Erythroblast (primary cell): ENCODE measurements around the gene CCR7.

ENCODE experiments used
- DNase-seq, 2 experiments: peaks; one replicate each; lab custom pipeline; 2025; lab: John Stamatoyannopoulos, UW
- GATA1 ChIP-seq: IDR thresholded peaks from 2 replicates; pipeline ENCODE4 v1.6.1; 2011; ENCODE audit warnings: low read depth, mild to moderate bottlenecking, control low read depth, low read length, moderate library complexity
- POLR2A ChIP-seq: IDR thresholded peaks from 2 replicates; pipeline ENCODE4 v1.6.1; 2011; ENCODE audit warnings: mild to moderate bottlenecking, low read length

CCR7 gene

DNA sequence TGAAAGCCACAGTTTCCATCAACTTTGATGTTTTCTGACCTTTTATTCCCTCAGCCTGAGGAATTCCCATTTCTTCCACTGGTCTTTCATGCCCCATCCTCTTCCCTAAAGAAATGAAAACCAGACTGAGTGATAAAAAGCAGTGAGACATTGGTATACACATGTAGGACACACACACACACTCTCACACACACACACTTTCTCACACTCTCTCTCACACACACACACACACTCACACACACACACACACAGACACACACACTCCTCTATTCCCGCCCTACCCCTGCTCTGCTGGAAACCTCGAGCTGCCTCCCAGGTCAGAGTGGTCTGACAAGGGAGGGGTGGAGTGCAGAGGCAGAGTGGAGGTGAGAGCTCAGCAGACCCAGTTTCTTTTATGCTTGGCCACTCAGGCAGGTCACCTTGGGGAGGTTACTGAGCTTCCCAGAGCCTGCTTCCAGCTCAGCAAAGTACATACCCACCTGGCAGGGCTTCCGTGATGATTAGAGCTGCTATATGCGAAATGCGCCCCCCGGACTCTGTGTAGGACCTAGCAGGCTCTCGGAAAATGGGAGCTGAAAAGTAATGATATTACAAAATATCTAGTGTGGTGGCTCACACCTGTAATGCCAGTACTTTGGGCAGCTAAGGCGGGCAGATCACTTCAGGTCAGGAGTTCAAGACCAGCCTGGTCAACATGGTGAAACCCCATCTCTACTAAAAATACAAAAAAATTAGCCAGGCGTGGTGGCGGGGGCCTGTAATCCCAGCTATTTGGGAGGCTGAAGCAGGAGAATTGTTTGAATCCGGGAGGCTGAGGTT is 30.7 kb downstream of the CCR7 start:
- no peak for DNase-seq
- TF ChIP-seq POLR2A (no peak), GATA1 (no peak)

DNA sequence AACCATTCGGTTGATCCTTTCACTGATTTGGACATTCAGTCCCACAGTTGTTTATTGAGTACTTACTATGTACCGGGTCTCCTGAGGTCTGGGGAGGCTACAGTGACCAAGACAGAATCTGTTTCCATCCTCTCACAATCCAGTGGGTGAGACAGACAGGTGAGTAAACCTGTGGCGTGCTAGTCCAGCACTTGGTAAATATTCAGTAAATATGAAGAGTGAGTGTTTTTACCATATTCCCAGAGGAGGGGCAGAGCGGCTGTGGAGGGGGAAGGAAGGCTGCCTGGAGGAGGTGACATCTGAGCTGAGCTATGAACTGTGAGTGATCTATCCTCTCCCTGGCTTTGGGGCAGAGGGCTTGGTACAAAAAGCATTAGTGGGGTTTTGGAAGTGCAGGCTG is 31.4 kb downstream of the CCR7 start:
- DNase-seq, result no peak
- no peak for TF ChIP-seq GATA1
- no peak for TF ChIP-seq POLR2A

DNA sequence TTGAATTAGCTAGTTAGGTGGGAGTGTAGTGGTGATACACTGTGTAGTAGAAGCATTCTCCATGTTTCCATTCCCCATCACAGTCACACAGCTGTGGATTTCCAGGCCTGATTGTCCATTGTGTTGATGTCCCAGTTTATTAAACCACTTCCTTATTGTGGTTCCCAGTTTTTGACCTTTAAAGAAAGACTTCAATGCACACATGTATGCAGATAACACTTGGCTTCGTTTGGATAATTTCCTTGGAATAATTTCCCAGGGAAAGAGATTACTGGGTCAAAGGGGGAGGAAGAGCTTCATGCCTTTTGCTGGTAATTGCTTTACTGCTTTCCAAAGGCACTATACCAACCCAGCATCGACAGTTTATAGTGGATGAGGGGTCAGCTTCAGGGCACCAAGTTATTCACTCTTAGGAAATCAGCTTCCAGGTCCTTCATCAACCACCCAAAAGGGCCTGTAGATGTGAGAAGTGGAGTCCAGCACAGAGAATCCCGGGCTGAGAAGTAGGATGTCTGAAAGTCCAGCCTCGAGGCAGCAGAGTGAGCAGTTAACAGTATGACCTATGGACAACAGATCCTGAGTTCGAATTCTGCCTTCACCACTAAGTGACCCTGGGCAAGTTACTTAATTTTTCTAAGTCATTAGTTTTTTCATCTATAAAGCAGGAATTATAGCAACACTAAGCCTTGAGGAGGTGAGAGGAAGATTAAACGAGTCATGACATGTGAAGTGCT is 32.6 kb downstream of the CCR7 start:
- DNase-seq, result no peak
- TF ChIP-seq GATA1 (no peak), POLR2A (no peak)

DNA sequence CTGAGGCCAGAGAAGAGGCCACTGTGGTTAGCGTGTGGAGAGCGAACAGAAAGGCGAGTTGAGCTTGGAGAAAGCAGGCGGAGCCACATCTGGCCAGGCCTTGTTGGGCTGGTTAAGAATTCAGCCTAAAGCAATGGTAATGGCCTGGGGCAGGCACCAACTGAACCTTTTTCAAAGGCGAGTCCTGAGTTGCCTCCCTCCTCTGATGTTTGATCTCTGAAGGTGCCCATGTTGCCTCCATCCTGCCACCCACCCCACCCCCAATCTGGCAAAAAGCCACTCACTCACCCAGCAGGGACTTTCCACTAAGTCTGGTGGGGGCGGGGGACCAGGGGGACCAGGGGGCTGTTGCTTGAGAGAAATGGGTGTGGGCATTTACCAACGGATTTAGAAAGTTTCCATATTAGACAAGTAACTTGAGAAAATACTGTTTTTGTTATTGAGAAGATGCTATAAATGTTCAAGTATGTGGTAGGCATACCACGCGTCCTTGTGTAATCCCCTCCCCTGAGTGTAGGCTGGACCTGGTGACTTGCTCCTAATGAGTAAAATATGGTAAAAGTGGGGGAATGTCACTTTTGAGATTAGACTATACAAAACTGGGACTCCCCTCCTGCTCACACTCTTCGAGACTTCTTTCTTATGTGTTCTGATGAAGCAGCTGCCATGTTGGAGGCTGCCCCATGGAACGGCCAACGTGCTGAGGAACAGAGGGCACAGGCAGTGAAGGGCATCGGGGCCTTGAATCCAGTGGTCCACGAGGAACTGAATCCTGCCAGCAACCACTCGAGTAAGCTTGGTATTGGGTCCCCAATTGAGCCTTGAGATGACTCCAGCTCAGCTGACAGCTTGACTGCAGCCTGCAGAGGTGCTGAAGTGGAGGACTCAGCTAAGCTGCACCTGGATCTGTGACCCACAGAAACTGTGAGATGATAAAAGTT is 34.0 kb downstream of the CCR7 start:
- DNase-seq, result no peak
- TF ChIP-seq POLR2A, result no peak
- TF ChIP-seq GATA1, result no peak

DNA sequence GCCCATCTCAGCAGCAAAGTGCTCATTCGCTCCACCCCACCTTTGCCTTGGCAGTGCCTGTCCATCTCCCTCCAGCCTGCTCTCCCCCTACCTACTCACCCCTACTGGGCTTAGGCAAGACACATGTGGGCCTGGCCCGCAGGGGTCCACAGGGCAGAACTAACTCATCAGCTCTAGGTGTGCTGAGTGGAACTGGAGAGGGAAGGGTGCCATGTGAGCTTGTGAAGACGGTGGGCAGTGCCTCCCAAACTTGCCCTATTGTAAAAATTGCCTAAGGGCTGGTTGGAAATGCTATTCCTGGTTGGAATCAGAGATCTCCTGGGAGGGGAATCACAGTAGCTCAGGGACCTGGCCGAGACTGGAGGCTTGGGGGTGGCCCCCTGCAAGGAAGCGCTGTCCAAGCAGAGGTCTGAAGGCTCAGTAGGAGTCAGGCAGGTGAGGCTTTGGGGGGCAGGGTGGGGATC is 34.7 kb downstream of the CCR7 start:
- TF ChIP-seq GATA1 (no peak), POLR2A (no peak)
- DNase-seq, result no peak

DNA sequence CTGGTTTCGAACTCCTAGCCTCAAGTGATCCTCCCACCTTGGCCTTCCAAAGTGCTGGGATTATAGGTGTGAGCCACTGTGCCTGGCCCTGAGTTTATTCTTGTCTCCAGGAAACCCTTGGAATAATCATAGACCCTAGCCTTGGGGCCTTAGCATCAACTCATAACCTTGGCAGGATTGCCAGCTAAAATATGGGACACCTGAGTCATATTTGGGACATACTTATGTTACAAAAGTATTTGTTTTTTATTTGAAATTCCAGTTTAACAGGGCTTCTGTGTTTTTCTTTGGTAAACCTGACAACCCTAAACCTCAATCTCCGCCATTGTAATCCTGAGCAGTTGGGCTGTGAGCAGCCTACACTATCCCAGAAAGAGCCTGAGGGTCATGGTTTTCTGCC is 35.3 kb downstream of the CCR7 start:
- TF ChIP-seq GATA1, result no peak
- no peak for TF ChIP-seq POLR2A
- DNase-seq, result no peak

DNA sequence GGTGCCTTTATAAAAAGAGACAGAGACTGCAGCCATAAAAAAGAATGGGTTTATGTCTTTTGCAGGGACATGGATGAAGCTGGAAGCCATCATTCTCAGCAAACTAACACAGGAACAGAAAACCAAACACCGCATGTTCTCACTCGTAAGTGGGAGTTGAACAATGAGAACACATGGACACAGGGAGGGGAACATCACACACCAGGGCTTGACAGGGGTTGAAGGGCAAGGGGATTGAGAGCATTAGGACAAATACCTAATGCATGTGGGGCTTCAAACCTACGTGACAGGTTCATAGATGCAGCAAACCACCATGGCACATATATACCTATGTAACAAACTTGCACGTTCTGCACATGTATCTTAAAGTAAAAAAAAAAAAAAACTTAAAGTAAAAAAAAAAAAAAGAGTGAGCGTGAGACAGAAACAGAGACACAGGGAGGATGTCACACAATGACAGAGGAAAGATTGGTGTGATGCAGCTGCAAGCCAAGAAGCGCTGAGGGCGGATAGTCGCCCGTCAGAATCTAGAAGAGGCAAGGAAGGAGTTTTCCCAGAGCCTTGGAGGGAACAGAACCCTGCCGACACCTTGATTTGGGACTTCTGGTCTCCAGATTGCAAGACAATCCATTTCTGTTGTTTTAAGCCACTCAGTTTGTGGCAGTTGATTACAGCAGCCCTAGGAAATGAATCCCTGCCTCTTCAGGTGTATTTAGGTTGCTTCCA is 36.4 kb downstream of the CCR7 start:
- no peak for TF ChIP-seq GATA1
- no peak for DNase-seq

DNA sequence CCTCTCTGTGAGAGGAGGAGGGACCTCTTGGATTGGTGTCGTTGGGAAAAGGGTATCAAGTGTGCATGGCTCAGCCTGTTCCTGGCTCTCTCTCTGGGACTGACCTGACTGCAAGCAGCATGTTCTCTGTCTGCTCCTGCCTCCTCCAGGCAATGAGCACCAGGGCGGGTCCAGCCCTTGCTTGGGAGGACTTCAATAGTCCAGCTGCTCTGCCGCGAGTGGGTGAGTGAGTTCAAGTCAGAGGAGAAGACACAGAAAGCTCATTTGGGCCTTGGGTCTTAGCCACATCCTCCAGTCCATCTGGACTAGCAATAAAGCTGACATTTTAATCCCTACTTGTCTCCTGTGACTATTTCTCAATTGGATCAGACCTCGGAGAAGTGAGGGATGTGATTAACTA is 38.6 kb downstream of the CCR7 start:
- no peak for DNase-seq
- no peak for TF ChIP-seq GATA1
- TF ChIP-seq POLR2A, result no peak

DNA sequence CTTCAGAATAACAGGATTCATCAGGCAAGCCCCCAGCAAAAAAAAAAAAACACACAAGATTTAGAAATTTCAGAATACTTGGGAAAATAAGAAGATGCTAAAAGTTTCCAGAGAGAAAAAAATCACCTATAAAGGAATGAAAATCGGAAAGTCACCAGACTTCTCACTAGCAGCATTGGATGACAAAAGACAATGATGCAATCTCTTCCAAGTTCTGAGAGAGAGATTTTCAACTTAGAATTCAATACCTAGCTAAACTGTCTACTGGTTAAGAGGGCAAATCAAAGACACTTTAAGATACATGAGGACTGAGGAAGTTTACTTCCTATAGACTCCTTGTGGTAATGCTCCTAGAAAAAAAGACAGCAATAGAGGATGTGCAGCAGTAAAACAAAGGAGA is 40.0 kb downstream of the CCR7 start:
- DNase-seq, result no peak
- no peak for TF ChIP-seq POLR2A
- no peak for TF ChIP-seq GATA1

DNA sequence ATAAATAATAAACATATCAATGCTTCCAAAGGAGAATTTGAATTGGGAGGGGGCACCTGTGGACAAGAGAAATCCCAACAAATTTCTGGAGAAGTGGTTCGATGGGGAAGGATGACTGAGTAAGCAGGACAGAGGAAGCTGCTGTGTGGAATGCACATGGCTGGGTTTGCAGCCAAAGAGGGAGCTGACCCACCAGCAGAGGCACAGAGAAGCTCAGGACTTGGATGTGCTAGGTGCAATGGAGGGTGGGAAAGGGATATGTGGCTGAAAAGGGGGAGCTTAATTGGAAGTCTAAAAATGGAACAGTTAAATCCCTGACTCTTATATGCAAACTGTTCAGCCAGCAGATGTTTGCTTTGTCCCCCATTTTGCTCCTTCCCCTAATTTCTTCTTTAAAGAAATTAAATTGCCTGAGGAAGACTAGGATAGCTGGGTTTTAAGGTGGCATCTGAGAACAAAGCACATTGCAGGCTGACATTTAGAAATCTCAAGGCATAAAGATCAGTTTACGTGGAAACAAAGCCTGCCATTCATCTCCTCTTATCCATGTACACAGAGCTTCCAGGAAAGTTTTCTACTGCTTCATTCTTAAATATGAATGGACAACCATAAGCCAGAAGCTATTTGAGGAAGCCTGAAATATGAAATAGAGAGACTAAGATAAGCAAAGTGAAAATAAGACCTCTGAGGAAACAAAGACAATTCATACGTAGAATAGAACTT is 40.9 kb downstream of the CCR7 start:
- no peak for DNase-seq
- TF ChIP-seq POLR2A (no peak), GATA1 (no peak)

DNA sequence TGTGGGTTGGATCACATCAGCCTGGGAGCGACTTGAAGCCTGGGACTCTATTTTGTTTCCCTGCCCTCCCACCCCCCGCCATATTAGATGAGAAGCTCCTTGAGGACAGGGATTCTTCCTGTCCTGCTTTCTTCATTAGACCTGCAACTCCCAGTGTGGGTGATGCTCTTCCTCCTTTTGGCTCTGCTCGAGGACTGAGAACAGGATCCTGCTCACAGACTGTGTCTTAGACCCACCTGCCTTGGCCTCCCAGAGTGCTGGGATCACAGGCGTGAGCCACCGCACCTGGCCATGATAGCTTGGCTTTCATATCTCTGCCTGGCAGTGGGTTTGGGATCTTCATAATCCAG is 42.3 kb downstream of the CCR7 start:
- no peak for DNase-seq
- TF ChIP-seq POLR2A, result no peak
- no peak for TF ChIP-seq GATA1

DNA sequence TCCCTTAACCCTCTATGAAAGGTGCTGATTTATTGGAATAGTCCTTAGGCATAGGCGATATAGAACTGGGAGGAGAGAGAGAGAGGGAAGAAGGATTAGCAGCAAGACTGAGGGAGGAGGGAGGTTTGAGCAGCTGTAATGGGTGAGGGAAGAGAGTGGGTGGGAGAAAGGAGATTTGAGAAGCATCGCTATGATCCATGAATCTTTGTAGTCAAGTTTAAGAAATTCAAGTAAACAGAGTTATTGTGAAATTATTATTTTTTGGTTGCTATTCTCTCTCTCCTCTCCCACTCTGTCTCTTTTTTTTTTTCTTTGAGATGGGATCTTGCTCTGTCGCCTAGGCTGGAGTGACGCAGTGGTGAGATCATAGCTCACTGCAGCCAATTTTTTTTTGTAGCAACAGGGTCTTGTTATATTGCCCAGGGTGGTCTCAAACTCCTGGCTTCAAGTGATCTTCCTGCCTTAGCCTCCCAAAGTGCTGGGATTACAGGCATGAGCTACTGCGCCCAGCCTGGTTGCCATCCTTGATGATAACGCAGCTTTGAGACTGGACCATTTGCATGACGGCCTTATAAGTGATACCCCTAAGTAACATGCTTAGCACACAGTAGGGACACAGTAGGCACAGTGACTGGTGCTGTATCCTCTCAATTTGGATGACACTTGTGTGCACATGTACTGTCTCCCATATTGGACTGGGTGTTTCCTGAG is 42.9 kb downstream of the CCR7 start:
- DNase-seq, result no peak

More for the DNA sequence above, 42.9 kb downstream of the CCR7 start:
- no peak for TF ChIP-seq POLR2A
- TF ChIP-seq GATA1, result no peak
